CD4-positive, alpha-beta T cell treated with Interleukin-17A for 1 hour (primary cell): ENCODE data around the gene ALK.

Experiments used
- DNase-seq: peaks from one replicate; pipeline ENCODE4 v3.0.0-alpha.2; 2020

The ALK gene

DNA sequence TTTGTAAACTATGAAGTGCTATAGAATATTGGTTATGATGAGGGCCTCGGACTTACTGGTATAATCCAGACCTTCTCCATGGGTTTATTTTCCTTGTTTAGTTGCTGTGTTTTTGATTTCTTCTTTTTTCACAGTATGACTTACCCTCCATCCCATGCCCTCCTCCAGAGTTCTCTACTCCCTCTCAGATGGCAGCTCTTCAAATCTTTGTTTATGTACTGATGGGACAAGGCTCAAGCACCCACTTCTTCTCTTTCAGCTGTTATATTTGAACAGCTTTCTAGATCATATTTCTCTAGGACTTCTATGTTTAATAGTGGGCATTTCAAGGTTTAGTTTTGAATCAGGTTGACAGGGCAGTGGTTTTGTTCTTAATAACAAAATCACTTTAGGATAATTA lies 762.3 kb downstream of the ALK start:
- DNase-seq: no peak

DNA sequence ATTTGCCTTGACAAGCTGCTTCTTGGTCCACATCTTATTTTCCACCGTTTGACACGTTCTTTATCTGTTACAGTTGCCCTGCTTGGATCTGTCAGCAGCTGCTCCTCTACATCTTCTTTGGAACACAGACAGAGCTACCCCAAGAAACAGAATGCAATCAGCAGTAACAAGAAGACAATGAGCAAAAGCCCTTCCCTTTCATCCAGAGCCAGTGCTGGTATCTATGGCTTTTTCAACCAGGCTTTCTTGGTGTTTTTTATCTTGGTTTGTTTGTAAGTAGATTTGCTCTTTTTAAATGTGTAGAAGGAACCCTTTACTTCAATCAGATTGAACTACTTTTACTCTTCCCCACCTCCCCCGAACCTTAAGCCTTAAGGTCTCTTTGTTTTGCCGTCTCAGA lies 764.3 kb downstream of the ALK start:
- DNase-seq: no peak

DNA sequence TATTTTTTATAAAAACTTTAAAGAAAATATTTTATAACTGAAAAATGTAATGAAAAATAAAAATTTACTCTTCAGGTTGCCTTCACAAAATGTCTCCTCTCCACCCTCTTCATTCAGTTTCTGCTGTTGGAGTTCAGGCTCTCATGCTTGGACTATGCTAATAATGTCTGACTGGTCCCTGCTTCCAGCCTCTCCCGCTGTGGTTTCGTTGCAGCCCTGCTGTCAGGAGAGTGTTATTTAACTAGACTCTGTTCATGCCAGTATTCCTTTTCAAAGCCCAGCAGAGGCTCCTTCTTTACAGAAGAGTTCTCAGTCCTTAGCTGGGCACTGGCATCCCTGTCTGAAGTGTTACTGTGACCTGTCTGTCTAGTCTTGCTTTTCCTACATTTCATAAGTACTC lies 765.8 kb downstream of the ALK start:
- DNase-seq: no peak

DNA sequence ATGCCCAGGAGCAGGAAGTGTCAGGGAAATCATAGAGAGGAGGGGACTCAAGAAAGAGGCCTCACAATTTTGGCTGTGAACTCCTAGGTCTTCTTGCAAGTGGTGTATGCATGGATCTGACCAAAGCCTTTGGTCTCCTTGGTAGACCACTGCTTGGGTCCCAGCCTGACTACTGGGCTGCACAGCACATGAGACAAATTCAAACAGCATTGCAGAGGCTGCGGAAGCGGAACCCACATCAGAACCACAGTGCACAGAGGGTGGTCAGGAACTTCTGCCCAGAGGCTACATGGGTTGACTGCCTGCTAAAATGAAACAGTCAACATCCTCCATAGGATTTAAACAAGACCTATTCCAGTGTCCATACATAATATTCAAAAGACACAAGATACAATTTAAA lies 766.8 kb downstream of the ALK start:
- DNase-seq: no peak

DNA sequence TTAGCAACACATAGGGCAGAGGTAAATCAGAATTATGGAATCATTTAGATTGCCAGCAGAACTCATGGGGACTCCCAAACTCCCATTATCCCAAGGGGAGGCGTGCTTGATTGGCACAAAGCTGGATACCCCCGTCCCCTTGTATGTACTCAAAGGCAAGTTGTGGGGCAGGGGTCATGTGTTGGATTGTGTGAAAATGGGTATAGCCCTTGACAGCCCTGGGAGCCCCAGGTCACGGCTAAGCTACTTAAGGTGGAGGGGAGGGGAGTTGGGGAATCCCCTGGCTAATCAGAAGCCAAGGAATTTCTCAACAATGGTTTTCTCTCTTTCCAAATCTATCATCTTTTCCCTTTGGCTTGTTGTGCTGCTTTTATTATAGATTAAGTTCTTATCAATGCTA lies 773.4 kb downstream of the ALK start:
- no peak for DNase-seq

DNA sequence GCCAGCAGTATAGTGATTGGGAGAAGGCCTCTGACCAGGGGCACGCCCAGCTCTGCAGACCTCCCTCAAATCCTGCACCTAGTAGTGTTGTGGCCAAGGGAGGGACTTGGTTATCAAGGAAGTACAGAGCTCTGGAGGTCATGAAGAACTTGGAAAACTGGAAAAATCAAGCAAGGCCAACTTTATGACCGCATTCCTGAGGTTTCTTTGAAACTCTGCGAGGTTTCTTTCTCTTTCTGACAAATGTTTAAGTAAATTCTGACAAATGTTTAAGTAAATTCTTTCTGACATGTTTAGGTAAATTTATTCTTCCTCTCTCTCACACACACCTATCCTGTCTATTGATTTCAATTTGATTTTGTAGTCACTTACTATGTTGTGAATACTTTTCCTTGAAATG lies 775.2 kb downstream of the ALK start:
- DNase-seq: no peak

DNA sequence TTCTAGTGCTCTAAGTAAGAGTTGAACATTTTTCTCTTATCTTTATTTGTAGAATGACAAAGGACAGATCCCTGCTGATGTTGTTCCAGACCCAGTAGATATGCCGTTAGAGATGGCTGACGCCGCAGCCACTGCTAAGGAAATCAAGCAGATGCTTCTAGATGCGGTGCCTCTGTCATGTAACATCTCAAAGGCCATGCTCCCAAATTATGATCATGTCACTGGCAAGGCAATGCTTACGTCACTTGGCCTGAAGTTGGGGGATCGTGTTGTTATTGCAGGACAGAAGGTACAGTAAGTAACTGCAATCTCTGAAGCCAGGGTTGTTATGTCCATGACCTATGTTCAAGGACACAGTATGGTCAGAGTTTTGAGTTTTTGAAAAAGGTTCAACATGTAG lies 777.7 kb downstream of the ALK start:
- no peak for DNase-seq
